NOMO-1 (cell line): ENCODE results near the gene FGL2.
A peak's percentile ranks its signal among the peaks of the same experiment; 100 is the strongest.
"Not testable (repeated sequence)": the region's sequence is repeated elsewhere in the genome, so short reads cannot be mapped to it uniquely, and the experiment has no call there.

Experiments used
- DNase-seq, 2 experiments: peaks; one replicate each; lab custom pipeline; 2025; ENCODE audit not compliant: unreplicated experiment in 2 of 2; lab: John Stamatoyannopoulos, UW

FGL2 gene

DNA sequence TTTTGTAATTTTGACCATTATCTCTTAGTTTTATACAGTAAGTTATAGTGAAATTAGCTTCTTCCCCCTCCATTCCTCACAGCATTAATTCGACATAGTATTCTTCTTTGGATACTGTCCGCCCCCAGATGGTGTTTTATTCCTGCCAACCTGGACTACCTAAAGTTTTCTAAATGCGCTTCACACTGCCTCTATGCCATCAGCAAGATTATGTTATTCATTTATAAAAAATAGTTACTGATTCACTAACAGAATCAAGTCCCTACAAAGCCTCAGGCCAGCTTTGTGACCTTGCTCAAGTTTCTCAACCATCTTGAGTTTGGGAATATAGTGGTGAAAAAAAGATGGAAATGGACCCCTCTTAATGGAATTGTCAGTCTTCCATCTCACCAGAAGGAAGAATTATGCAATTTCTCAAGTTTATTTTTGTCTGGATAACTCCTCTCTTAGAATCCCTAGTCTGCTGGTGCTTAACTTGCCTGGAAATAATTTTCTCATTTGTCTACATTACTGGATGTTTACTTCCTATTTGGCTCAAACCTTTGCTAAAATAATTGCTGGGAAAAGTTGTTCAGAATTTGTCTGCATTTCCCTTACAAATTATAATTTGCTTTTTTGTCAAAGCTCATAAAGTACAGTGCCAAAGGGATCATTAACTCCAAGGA, 16.7 kb upstream of the FGL2 start:
- DNase-seq = no peak

DNA sequence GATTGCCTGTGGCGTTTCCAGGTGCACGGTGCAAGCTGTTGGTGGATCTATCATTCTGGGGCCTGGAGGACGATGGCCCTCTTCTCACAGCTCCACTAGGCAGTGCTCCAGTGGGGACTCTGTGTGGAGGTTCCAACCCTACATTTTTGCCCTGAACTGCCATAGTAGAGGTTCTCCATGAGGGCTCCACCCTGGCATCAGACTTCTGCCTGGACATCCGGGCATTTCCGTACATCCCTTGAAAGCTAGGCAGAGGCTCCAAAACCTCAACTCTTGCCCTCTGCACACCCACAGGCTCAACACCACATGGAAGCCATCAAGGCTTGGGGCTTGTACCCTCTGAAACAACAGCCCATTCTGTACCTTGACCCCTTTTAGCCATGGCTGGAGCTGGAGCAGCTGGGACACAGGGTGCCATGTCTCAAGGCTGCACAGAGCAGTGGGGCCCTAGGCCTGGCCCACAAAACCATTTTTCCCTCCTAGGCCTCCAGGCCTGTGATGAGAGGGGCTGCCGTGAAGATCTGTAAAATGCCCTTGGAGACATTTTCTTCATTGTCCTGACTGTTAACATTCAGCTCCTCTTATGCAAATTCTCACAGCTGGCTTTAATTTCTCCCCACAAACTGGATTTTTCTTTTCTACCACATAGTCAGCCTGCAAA, 10.0 kb upstream of the FGL2 start:
- DNase-seq = no peak

DNA sequence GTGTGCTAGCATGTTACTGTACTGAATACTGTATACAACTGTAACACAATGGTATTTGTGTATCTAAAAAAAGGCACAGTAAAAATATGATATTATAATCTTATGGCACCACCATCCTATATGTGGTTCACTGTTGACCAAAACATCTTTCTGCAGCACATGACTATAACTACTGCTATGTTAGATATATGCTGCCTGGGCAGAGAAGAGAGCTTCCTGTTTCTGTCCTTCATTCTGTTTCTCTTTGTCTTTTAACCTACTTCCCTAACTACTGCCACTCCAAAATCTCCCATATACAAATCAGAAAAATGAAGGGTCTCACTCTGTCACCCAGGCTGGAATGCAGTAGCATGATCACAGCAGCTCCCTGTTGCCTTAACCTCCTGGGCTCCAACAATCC, 8.8 kb upstream of the FGL2 start:
- peak in 1 of 2 experiments; percentile 89 for DNase-seq

DNA sequence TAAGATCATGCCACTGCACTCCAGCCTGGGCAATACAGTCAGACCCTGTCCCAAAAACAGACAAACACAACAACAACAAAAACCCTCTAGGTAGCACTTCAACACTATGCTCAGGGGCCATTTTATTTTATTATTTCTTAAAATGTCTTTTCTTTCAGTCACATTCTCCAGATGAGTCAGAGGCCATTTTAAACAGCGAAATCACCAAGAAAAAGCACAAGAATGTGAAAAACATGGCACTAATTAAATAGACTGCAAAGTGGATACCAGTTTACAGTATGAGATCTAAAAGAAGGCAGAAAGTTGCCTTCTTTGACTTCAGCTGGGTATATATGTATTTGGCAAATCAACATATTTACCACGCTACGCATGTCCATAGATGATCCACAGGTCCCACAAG, 6.1 kb upstream of the FGL2 start:
- DNase-seq = no peak

DNA sequence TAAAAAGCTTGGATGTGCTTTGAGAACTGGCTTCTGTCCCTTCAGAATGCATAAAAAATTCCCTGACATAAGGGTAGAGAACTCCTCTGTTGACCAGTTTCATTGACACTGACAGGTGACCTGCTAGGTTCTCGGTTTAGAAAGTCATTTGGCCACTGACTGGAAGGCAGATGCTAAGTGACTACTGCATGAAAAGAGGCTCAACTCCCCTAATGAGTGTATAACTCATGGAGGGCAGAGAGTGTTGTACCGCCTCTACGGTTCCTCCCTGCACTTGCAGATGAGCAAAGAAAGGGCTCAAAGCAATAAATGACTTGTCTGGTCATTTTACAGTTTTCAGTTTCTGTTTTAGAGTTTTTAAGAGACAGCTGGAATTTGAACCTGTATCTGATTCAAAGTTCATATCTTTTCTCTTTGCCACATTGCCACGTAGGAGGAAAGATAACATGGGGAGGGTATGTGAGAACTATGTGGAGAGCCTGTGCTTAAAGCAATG, 2.9 kb upstream of the FGL2 start:
- DNase-seq = no peak

DNA sequence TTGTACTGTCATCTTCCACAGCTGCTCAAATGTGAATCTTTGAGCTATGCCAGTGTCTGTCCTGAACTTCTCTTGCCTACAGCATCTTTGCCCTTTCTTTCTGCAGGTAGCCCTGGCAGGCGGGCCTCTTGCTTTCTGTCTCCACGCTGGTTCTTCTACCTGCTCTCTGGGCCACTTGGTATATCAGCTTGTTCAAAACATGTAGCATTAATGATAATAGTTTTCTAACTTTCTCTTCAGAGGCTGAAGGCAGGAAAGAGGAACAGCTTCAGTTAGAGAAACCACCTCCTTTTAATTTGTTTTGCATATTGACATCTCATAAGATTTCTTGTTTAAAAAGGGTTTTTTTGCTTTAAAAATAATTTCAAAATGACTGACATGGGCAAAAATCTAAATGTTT, 923 bp upstream of the FGL2 start:
- peak; percentile 52 to 84 for DNase-seq

DNA sequence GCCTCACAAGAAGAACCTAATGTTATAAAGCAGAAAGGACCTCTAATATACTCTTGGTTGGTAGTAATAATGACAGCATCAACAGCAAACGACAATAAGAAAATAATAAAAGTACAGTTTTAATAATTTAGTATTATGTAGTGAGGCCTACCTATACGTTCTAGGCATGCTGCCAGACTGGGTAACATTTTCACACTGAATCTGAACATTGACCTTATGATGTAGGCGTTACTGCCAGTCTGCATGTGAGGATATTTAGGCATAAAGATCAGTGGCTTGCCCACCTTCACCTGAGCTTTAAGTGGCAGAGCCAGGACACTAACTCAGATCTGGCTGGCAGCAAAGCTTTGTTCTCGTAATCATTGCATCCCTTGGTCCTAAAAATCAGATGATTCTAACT, 2.5 kb downstream of the FGL2 start:
- DNase-seq = no peak

DNA sequence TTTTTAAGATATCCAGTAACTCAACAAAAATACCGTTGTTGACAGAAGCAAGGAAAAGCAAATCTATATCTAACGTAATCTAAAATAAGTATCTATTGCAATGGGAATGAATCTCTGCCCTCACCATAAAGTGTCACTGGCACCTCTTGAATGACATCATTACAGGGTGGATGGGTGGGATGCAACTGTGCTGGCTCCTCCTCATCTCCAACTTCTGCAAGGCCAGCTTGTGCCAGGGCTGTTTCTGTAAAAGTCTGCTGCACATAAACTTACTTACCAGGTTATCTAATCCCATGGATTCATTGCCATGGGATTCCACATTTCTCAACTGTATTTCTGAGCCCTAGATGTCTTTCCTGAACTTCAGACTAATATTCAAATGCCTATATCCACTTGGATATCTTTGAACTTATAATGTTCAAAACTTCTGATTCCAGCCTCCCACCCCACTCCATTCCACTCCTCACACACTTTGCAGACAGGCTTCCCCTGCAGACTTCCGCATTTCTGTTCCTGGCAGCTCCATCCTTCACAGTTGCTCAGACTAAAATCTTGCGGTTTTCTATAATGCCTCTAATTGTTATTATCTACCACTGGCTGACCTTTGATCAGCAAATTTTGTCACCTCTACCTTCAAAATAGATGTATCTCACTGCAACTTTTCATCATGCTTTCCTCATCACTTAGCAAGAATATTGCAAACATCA, 10.7 kb downstream of the FGL2 start:
- peak; percentile 99 to 100 for DNase-seq

DNA sequence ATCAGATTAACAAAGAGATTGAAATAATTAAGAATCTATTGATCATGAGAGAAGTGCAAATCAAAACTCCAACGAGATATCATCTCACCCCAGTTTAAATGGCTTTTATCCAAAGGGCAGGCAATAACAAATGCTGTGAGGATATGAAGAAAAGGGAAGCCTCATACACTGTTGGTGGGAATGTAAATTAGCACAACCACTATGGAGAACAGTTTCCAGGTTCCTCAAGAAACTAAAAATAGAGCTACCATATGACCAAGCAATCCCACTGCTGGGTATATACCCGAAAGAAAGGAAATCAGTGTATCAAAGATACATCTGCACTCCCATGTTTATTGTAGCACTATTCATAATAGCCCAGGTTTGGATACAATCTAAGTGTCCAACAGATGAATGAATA, 13.8 kb downstream of the FGL2 start:
- DNase-seq = no peak

DNA sequence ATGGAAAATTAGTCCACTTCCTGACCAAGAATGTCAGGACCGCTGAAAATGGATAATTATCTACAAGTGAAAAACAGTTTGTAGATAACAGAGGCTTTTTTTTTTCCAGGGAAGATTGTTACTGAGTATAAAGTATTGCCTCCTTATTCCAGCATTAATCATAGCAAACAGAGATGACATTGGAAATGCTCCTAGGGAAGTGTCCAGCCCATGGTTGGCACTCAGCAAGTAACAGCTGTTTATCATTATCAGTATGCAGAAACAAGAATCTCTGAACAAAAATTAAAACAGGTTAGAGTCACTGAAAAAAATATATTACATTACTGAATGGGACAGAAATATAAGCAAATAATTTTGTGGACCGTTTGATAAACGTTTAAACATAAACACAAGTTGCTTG, 14.6 kb downstream of the FGL2 start:
- no peak for DNase-seq

DNA sequence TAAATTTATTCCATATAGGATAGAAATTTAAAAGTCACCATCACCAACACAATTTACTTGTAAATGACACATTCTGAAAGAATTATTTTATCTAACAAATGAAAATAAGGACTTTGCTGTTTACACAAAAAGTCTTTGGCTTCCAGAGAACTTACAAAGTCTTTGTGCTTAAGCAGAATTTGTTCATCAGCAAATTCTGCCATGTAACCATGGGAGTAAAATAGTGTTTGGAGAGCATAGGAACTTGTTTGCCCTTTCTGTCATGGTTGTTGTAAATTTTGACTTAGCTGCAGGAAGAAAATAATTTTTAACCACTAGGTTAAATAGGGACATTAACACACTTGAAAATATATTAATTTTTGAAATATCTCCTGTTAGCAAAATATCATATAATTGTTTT, 15.2 kb downstream of the FGL2 start:
- no peak for DNase-seq

DNA sequence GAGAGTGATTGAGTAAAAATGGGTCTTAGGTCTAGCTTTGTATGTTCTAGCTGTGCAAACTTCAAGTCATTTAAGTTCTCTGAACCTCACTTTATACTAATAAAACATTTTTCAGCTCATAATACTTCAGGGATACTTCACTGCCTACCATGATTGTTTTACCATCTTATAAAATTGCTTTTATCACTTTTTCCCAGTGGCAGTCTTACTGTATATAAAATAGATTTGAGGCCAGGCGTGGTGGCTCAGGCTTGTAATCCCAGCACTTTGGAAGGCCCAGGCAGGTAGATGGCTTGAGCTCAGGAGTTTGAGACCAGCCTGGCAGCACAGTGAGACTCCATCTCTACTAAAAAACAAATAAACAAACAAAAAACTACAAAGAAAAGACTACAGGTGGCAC, 17.4 kb downstream of the FGL2 start:
- DNase-seq = no peak

DNA sequence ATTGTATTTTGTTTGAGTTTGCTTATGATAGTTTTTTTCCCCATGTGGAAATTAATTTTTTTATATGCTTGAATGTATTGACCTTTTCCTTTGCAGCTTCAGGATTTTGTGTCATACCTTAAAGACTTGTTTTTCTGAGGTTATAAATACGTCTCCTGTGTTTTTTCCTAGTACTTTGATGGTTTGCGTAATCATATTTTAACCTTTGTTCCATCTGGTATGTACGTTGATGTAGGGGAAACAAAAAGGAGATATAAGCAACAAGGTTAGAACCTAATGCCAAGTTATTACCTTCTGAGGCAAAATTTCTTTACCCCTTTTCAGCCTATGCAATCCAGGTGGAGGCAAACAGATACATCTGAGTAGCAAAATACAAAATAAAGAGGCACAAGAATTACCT, 17.9 kb downstream of the FGL2 start:
- DNase-seq = no peak

DNA sequence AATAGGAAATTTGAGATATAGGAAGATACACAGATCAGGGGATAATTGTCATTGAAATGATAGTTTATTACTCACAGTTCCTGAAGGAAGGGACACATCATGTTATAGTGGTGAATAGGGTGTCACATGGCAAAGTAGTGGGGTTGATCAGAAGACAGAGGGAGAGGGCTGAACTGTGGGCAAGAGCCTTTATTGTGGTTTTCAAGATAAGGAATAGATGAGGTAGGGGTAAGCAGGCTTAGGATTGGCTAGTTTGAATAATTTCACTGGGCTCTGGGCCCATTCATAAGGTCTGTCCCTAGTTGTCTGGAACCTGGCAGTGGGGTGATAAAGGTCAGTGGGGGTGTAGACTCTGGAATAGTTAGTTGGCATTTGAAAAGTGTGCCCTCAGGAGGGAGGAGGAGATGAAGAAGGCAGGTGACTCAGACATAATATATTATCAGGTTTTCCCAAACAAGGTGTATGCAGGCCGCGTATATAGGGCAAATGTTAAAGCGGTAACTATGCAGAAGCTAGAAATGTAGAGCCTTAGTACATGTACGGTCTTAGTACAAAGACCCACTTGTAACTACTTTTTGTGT, 18.5 kb downstream of the FGL2 start:
- no peak for DNase-seq

DNA sequence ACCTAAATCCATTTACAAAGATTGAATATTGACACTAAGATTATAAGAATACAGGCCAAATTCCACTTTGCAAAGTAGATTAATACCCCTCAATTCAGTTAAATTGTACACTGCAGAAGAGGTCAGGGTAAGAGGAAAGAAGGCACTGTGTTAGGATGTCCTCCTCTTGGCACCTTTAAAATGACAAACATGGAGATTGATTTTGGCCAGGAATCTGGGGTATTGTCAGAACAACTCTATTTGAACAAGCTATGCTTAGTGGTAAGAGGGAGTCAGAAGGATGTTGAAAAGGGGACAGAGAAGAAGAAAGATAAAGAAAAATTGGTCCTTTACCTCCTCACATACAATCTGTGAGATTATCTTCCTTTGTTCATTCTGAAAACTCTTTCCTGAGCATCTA, 21.6 kb downstream of the FGL2 start:
- DNase-seq = not testable (repeated sequence)

DNA sequence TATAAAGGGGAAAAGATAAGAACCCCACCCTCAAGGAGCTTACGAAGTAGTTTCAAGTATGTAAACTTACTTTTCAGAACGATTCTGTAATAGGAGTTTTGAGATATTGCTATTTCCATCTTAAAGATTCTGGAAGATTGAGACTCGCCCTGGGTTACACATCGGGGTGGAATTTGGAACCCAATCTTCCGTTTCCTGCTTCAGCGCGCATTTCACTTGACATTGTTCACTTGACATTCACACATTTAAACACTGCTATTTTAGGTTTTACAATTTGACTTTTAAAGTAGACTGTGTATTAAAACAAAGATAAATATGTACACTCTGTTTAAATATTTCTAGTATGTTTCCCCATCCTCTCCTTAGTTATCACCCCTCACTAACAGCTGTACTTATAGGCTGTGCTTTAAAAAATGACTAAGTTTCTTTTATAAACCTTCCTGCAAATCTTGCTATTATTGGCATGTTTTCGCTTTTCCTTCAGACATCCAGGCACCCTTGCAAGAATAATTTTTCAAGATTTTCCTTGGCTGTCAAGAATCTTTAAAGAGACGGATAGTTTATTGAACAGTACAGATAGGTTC, 22.2 kb downstream of the FGL2 start:
- not testable (repeated sequence) for DNase-seq

DNA sequence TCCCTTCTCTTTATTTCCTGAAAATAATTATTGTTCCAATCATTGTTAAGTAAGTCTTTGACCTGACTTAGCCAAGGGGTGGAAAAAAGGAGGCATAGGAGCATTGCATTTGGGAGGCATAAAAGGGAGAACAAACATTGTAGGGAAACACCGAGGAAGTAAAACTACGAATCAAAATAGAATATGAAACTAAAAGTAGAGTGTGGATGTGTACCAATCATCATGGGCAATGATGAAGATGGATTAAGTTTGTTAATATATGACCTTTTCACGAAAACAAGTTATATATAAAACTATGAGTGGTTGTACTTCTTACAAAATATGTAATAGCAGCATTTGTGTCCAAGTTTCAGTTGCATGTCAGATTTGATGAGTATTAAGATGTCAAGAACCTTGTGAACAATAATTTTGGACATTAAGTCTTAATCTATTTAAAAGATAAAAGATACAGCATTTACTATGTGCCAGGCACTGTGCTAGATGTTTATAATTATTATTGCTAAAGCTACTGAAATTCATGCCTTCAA, 24.3 kb downstream of the FGL2 start:
- DNase-seq = not testable (repeated sequence)

DNA sequence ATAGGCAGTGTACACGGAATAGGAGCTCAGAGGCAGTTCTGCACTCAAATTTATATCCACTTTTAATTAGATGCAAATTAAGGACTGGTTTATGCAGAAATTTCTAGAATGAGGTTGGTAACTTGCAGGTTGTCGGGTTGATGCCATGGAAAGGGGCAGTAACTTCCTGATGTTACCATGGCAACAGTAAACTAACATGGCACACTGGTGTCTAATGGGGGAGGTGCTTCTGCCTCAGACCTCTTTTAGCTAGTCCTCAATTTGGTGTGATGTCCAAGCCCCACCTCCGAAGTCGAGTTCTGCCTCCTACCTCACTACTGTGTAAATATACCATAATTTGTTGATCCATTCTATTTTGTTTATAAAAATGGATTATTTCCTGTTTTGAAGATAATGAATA, 25.2 kb downstream of the FGL2 start:
- DNase-seq = not testable (repeated sequence)

DNA sequence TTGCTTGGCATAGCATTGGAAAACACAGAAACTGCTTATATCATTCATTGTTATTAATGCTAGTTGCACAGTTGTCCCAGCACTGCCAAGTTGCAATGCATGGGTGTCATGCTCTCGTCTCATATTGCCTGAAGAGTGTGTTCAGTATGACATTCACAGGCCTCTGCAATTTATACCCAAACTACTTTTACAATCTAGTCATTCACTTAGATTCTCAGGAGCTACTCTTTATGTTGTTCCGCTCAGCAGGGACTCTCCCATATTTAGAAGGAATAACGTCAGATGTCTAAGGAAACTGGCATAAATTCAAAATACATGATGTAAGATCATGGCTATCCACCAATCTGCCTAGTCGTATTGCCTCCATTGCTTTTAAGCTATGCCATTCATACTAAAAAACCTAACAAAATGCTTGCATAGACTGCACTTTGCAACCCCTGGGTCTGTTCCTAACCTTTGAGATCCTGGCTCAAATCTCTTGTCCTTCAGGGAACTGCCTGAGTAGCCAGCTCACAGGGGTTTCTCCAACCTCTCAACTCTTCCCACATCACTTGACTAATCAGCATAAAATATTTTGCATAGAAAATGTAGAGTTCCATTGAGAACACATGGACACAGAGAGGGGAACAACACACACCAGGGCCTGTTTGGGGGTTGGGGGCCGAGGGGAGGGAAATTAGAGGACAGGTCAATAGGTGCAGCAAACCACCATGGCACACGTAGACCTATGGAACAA, 27.0 kb downstream of the FGL2 start:
- DNase-seq = not testable (repeated sequence)

DNA sequence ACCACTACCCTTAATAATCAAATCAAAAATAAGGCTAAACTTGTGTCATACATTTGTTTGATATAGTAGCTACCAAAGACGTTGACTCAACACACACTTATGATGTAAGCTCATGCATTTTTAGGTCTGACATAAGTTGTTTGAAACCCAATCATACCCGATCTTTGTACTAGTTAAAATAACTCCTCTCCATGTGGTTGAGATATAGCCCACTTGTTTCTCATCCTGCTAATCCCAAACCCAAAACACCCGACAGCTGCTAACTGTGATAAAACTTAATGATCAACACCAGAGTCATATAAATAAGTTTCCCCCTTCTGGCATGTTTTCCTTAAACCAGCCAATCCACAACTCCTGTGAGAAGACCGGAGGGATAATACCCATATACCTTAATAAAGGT, 28.5 kb downstream of the FGL2 start:
- not testable (repeated sequence) for DNase-seq
